ENCODE results near the gene FAM193B. TPM values are rescaled to one million over a fixed set of nuclear protein-coding genes. Genes with fewer than 3 reads are reported as not detected.

The FAM193B gene
- total RNA-seq, 1 donor from 2014 or later: 227 TPM

GRCh38 chr5:177509991-177510566, 44.3 kb downstream of the FAM193B start:
- Mint-ChIP-seq H3K9me3 (ENCODE audit: unreplicated experiment) (peaks cover 7% of the 10 kb centered on the region), H3K4me1 (ENCODE audit: low read depth, unreplicated experiment) (peaks cover 4% of the 10 kb centered on the region), H3K27me3 (ENCODE audit: unreplicated experiment) (peaks cover 9% of the 10 kb centered on the region), H3K36me3 (ENCODE audit: unreplicated experiment) (no peaks in the 10 kb centered on the region), H3K4me3 (ENCODE audit: unreplicated experiment) (peak overlapping the region; percentile 79), H3K27ac (ENCODE audit: unreplicated experiment) (peak overlapping the region; percentile 81)
- DNase-seq: no peak
- TF ChIP-seq, protein P1, sequence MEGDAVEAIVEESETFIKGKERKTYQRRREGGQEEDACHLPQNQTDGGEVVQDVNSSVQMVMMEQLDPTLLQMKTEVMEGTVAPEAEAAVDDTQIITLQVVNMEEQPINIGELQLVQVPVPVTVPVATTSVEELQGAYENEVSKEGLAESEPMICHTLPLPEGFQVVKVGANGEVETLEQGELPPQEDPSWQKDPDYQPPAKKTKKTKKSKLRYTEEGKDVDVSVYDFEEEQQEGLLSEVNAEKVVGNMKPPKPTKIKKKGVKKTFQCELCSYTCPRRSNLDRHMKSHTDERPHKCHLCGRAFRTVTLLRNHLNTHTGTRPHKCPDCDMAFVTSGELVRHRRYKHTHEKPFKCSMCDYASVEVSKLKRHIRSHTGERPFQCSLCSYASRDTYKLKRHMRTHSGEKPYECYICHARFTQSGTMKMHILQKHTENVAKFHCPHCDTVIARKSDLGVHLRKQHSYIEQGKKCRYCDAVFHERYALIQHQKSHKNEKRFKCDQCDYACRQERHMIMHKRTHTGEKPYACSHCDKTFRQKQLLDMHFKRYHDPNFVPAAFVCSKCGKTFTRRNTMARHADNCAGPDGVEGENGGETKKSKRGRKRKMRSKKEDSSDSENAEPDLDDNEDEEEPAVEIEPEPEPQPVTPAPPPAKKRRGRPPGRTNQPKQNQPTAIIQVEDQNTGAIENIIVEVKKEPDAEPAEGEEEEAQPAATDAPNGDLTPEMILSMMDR (IDR thresholded peaks at IDR 0.05; ENCODE audit: partially characterized antibody, unreplicated experiment): no peak

- DNase-seq: no peak
- Mint-ChIP-seq H3K27ac (ENCODE audit: unreplicated experiment) (peak within 1 kb of the TSS; percentile 81), H3K4me1 (ENCODE audit: low read depth, unreplicated experiment) (peaks cover 4% of the 10 kb centered on the region), H3K9me3 (ENCODE audit: unreplicated experiment) (peaks cover 5% of the 10 kb centered on the region), H3K36me3 (ENCODE audit: unreplicated experiment) (no peaks in the 10 kb centered on the region), H3K4me3 (ENCODE audit: unreplicated experiment) (peak within 1 kb of the TSS; percentile 79), H3K27me3 (ENCODE audit: unreplicated experiment) (peaks cover 8% of the 10 kb centered on the region)
- TF ChIP-seq, protein P1 (IDR thresholded peaks at IDR 0.05; ENCODE audit: partially characterized antibody, unreplicated experiment): no peak
Observed at GRCh38 chr5:177509381-177509951, 44.9 kb downstream of the FAM193B start, which contains the start of gene DOK3. DOK3 (minus strand) TSS chr5:177509826; CDS start chr5:177509540, 286 bp downstream.

GRCh38 chr5:177508837-177509236, 45.5 kb downstream of the FAM193B start:
- H3K27me3 Mint-ChIP-seq (ENCODE audit: unreplicated experiment): peaks cover 8% of the 10 kb centered on the region
- H3K36me3 Mint-ChIP-seq (ENCODE audit: unreplicated experiment): no peaks in the 10 kb centered on the region
- no peak overlapping the region for H3K27ac Mint-ChIP-seq (ENCODE audit: unreplicated experiment)
- H3K4me3 Mint-ChIP-seq (ENCODE audit: unreplicated experiment): no peak overlapping the region
- H3K9me3 Mint-ChIP-seq (ENCODE audit: unreplicated experiment): peaks cover 5% of the 10 kb centered on the region
- peaks cover 4% of the 10 kb centered on the region for H3K4me1 Mint-ChIP-seq (ENCODE audit: low read depth, unreplicated experiment)
- TF ChIP-seq, protein P1 (IDR thresholded peaks at IDR 0.05; ENCODE audit: partially characterized antibody, unreplicated experiment): no peak
- DNase-seq: no peak

DNA sequence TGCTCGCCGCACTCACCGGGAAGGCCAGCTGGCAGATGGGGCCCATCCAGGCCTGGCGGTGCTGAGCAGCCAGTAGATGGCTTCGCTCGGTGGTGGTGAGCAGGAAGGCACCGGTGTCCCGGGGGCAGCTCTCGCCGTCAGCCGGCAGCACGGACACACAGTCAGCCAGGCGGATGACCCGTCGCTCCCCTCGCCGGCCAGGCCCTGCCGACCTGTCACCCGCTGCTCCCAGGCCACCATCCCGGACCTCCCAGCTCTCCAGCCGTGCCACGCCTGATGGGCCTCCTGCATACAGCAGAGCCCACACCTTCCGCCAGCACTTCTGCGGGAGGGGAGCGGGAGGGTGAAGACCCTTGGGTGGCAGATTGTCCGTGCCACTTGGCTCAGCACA, 46.1 kb downstream of the FAM193B start:
- no peak for DNase-seq
- Mint-ChIP-seq H3K36me3 (ENCODE audit: unreplicated experiment) (no peaks in the 10 kb centered on the region), H3K27ac (ENCODE audit: unreplicated experiment) (no peak overlapping the region), H3K9me3 (ENCODE audit: unreplicated experiment) (peaks cover 5% of the 10 kb centered on the region), H3K4me1 (ENCODE audit: low read depth, unreplicated experiment) (peaks cover 4% of the 10 kb centered on the region), H3K4me3 (ENCODE audit: unreplicated experiment) (no peak overlapping the region), H3K27me3 (ENCODE audit: unreplicated experiment) (peaks cover 8% of the 10 kb centered on the region)
- TF ChIP-seq, protein P1 (IDR thresholded peaks at IDR 0.05; ENCODE audit: partially characterized antibody, unreplicated experiment): no peak

GRCh38 chr5:177507596-177508220, 46.7 kb downstream of the FAM193B start:
- TF ChIP-seq, protein P1 (IDR thresholded peaks at IDR 0.05; ENCODE audit: partially characterized antibody, unreplicated experiment): no peak
- Mint-ChIP-seq H3K36me3 (ENCODE audit: unreplicated experiment) (no peaks in the 10 kb centered on the region), H3K4me3 (ENCODE audit: unreplicated experiment) (no peak overlapping the region), H3K27ac (ENCODE audit: unreplicated experiment) (peak overlapping the region; percentile 74), H3K9me3 (ENCODE audit: unreplicated experiment) (peaks cover 8% of the 10 kb centered on the region), H3K27me3 (ENCODE audit: unreplicated experiment) (peaks cover 7% of the 10 kb centered on the region), H3K4me1 (ENCODE audit: low read depth, unreplicated experiment) (peaks cover 9% of the 10 kb centered on the region)
- DNase-seq: no peak
